Measurements from ENCODE around the gene TTC9B. TPM values are rescaled to one million over a fixed set of nuclear protein-coding genes. Genes with fewer than 3 reads are reported as not detected.
"Not testable (repeated sequence)": the region's sequence is repeated elsewhere in the genome, so short reads cannot be mapped to it uniquely, and the experiment has no call there.

TTC9B gene
- total and polyA plus RNA-seq, 4 donors = 0.14 TPM; not detected in 3

DNA sequence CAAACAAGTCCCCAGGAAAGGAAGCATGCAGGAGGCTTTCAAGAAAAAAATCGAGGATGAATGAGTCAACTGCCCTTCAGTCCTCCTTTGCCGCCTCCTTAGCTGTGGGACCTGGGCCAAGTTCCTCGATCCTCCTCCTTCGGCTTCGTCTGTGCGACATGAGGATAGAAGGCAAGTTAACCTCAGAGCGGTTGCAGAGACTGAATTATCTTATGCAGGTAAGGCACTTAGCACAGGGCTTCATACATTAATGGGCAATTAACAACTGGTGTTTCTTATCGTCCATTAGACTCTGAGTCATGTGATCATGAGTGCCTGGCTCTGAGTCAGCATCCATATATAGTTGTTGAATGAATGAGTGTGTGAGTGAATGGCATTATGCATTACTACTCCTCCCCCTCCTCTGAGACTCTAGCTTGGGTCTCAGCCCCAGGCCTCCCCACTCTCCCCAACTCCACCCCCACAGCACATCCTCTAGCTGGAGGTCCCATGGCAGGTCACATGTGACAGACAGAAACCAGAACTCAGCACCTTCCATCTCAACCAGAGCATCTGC lies 1.6 kb upstream of the TTC9B start:
- peaks cover 0 to 8% (median 6%) of the 10 kb centered on the region in 4 donors for H3K27me3 ChIP-seq (ENCODE audit: control insufficient read depth in 4 of 4, insufficient read depth in 4 of 4, low read length in 3 of 4)
- 43% methylated on average over 8 of the region's 8 CpGs for WGBS
- no peak overlapping the region for H3K9ac ChIP-seq (ENCODE audit: low read depth in 1 of 2, low read length in 2 of 2)
- H3K36me3 ChIP-seq (ENCODE audit: control insufficient read depth in 4 of 4, insufficient read depth in 3 of 4, low read depth in 1 of 4, low read length in 3 of 4) = no peaks in the 10 kb centered on the region
- no peaks in the 10 kb centered on the region for H3K9me3 ChIP-seq (ENCODE audit: control insufficient read depth in 4 of 4, low read length in 3 of 4)
- TF ChIP-seq ZBTB33 (IDR thresholded peaks at IDR 0.05) = no peak
- no peak for TF ChIP-seq MAX (IDR thresholded peaks at IDR 0.05)
- TF ChIP-seq JUND (IDR thresholded peaks at IDR 0.05) = no peak
- no peak for TF ChIP-seq CTCF (IDR thresholded peaks at IDR 0.05; ENCODE audit: low read depth, low read length, missing input control)
- no peak for TF ChIP-seq ATF3 (IDR thresholded peaks at IDR 0.05)
- H3K4me1 ChIP-seq (ENCODE audit: control insufficient read depth in 4 of 4, insufficient read depth in 4 of 4, low read length in 3 of 4) = peaks cover 0 to 7% (median 2%) of the 10 kb centered on the region in 4 donors
- H3K27ac ChIP-seq (ENCODE audit: low read depth in 1 of 2, low read length in 2 of 2) = no peak overlapping the region
- DNase-seq (ENCODE audit: low spot score) = no peak
- no peak overlapping the region for H3K4me3 ChIP-seq (ENCODE audit: low read depth in 1 of 3, low read length in 3 of 3)

GRCh38 chr19:40219029-40219428 lies 845 bp upstream of the TTC9B start:
- H3K9me3 ChIP-seq (ENCODE audit: control insufficient read depth in 4 of 4, low read length in 3 of 4) = not testable (repeated sequence)

GRCh38 chr19:40217027-40217810 lies 965 bp downstream of the TTC9B start:
- H3K9me3 ChIP-seq (ENCODE audit: control insufficient read depth in 4 of 4, low read length in 3 of 4) = no peaks in the 10 kb centered on the region
- DNase-seq (ENCODE audit: low spot score) = no peak
- H3K27me3 ChIP-seq (ENCODE audit: control insufficient read depth in 4 of 4, insufficient read depth in 4 of 4, low read length in 3 of 4) = peaks cover 0 to 8% (median 6%) of the 10 kb centered on the region in 4 donors
- no peak overlapping the region for H3K27ac ChIP-seq (ENCODE audit: low read depth in 1 of 2, low read length in 2 of 2)
- H3K36me3 ChIP-seq (ENCODE audit: control insufficient read depth in 4 of 4, insufficient read depth in 3 of 4, low read depth in 1 of 4, low read length in 3 of 4) = no peaks in the 10 kb centered on the region
- 10% methylated on average over 54 of the region's 54 CpGs for WGBS
- H3K4me3 ChIP-seq (ENCODE audit: low read depth in 1 of 3, low read length in 3 of 3) = no peak overlapping the region
- H3K4me1 ChIP-seq (ENCODE audit: control insufficient read depth in 4 of 4, insufficient read depth in 4 of 4, low read length in 3 of 4) = peaks cover 0 to 7% (median 2%) of the 10 kb centered on the region in 4 donors
- H3K9ac ChIP-seq (ENCODE audit: low read depth in 1 of 2, low read length in 2 of 2) = no peak overlapping the region
- TF ChIP-seq GABPA (IDR thresholded peaks at IDR 0.05 in 1 of 2, conservative IDR thresholded peaks at IDR 0.05 in 1 of 2) (no peak), CTCF (IDR thresholded peaks at IDR 0.05; ENCODE audit: low read depth, low read length, missing input control) (peak; percentile 26), RAD21 (IDR thresholded peaks at IDR 0.05) (peak; percentile 22 to 36), FOXA1 (IDR thresholded peaks at IDR 0.05) (no peak)

More at GRCh38 chr19:40219029-40219428, 845 bp upstream of the TTC9B start:
- not testable (repeated sequence) for H3K36me3 ChIP-seq (ENCODE audit: control insufficient read depth in 4 of 4, insufficient read depth in 3 of 4, low read depth in 1 of 4, low read length in 3 of 4); H3K4me1 ChIP-seq (ENCODE audit: control insufficient read depth in 4 of 4, insufficient read depth in 4 of 4, low read length in 3 of 4); DNase-seq (ENCODE audit: low spot score); H3K4me3 ChIP-seq (ENCODE audit: low read depth in 1 of 3, low read length in 3 of 3); H3K9ac ChIP-seq (ENCODE audit: low read depth in 1 of 2, low read length in 2 of 2); H3K27ac ChIP-seq (ENCODE audit: low read depth in 1 of 2, low read length in 2 of 2); H3K27me3 ChIP-seq (ENCODE audit: control insufficient read depth in 4 of 4, insufficient read depth in 4 of 4, low read length in 3 of 4)
- WGBS = 89% methylated on average over 4 of the region's 4 CpGs

Measured in liver (tissue), 9 donors.